ENCODE measurements around the gene GSTK1.
"Not testable (repeated sequence)": the region's sequence is repeated elsewhere in the genome, so short reads cannot be mapped to it uniquely, and the experiment has no call there.

GSTK1 gene

GRCh38 chr7:143289421-143289820 lies 26.2 kb downstream of the GSTK1 start:
- H3K4me3 ChIP-seq (ENCODE audit: low read depth in 1 of 5, low read length in 5 of 5) = peak overlapping the region; percentile 77 to 94 (median 88)
- no peaks in the 10 kb centered on the region for H3K9me3 ChIP-seq (ENCODE audit: control insufficient read depth in 5 of 5, low read length in 5 of 5)
- H3K36me3 ChIP-seq (ENCODE audit: control insufficient read depth in 5 of 5, insufficient read depth in 5 of 5, low read length in 5 of 5) = peaks cover 8 to 29% (median 25%) of the 10 kb centered on the region in 5 donors
- no peaks in the 10 kb centered on the region for H3K27me3 ChIP-seq (ENCODE audit: control insufficient read depth in 5 of 5, insufficient read depth in 4 of 5, low read length in 5 of 5)
- peaks cover 4 to 57% (median 55%) of the 10 kb centered on the region in 5 donors for H3K4me1 ChIP-seq (ENCODE audit: control insufficient read depth in 5 of 5, insufficient read depth in 5 of 5, low read length in 5 of 5)
- H3K9ac ChIP-seq (ENCODE audit: low read length in 5 of 5) = peak overlapping the region in 4 of 5 donors; percentile 81 to 91 (median 89)
- no peak overlapping the region for H3K27ac ChIP-seq (ENCODE audit: low read depth, low read length)

DNA sequence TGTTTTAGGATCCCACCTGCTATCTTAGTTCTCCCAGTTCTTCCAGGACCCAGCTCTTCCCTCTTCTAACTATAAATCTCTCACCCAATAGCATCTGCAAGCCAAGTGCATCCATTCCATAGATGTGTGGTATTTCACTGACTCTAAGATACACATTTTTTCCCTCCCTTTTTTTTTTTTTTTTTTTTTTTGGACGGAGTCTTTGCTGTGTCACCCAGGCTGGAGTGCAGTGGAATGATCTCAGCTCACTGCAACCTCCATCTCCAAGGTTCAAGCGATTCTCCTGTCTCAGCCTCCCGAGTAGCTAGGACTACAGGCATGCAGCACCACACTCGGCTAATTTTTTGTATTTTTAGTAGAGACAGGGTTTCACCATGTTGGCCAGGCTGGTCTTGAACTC lies 26.6 kb downstream of the GSTK1 start:
- Histone ChIP-seq H3K36me3 (ENCODE audit: control insufficient read depth in 5 of 5, insufficient read depth in 5 of 5, low read length in 5 of 5) (peaks cover 8 to 34% (median 29%) of the 10 kb centered on the region in 5 donors), H3K4me1 (ENCODE audit: control insufficient read depth in 5 of 5, insufficient read depth in 5 of 5, low read length in 5 of 5) (peaks cover 4 to 52% (median 50%) of the 10 kb centered on the region in 5 donors), H3K9ac (ENCODE audit: low read length in 5 of 5) (peak overlapping the region in 1 of 5 donors; percentile 11), H3K4me3 (ENCODE audit: low read depth in 1 of 5, low read length in 5 of 5) (peak overlapping the region in 3 of 5 donors; percentile 9 to 94 (median 77))
- not testable (repeated sequence) for H3K9me3 ChIP-seq (ENCODE audit: control insufficient read depth in 5 of 5, low read length in 5 of 5); H3K27ac ChIP-seq (ENCODE audit: low read depth, low read length); H3K27me3 ChIP-seq (ENCODE audit: control insufficient read depth in 5 of 5, insufficient read depth in 4 of 5, low read length in 5 of 5)

DNA sequence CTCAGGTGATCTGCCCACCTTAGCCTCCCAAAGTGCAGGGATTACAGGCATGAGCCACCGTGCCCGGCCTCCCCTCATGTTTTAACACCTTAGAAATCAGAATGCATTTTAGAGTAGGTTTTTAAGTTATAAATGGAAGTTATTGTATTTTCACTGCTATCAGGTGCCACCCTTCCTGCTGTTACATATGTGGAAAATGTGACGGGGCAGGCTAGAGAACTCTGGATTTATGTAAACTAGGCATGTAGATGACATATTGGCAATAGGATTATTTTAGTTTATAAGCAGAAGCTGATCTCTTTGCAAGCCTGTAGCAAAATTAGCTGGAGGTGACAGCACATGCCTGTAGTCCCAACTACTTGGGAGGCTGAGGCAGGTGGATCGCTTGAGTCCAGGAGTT lies 27.1 kb downstream of the GSTK1 start:
- Histone ChIP-seq H3K4me1 (ENCODE audit: control insufficient read depth in 5 of 5, insufficient read depth in 5 of 5, low read length in 5 of 5) (peaks cover 4 to 48% (median 46%) of the 10 kb centered on the region in 5 donors), H3K36me3 (ENCODE audit: control insufficient read depth in 5 of 5, insufficient read depth in 5 of 5, low read length in 5 of 5) (peaks cover 10 to 38% (median 33%) of the 10 kb centered on the region in 5 donors), H3K4me3 (ENCODE audit: low read depth in 1 of 5, low read length in 5 of 5) (no peak overlapping the region), H3K27me3 (ENCODE audit: control insufficient read depth in 5 of 5, insufficient read depth in 4 of 5, low read length in 5 of 5) (no peaks in the 10 kb centered on the region), H3K27ac (ENCODE audit: low read depth, low read length) (no peak overlapping the region), H3K9me3 (ENCODE audit: control insufficient read depth in 5 of 5, low read length in 5 of 5) (no peaks in the 10 kb centered on the region), H3K9ac (ENCODE audit: low read length in 5 of 5) (no peak overlapping the region)

GRCh38 chr7:143292876-143293275 lies 29.6 kb downstream of the GSTK1 start:
- Histone ChIP-seq H3K27me3 (ENCODE audit: control insufficient read depth in 5 of 5, insufficient read depth in 4 of 5, low read length in 5 of 5) (no peaks in the 10 kb centered on the region), H3K4me1 (ENCODE audit: control insufficient read depth in 5 of 5, insufficient read depth in 5 of 5, low read length in 5 of 5) (peaks cover 2 to 32% (median 24%) of the 10 kb centered on the region in 5 donors), H3K27ac (ENCODE audit: low read depth, low read length) (no peak overlapping the region), H3K9me3 (ENCODE audit: control insufficient read depth in 5 of 5, low read length in 5 of 5) (no peaks in the 10 kb centered on the region), H3K36me3 (ENCODE audit: control insufficient read depth in 5 of 5, insufficient read depth in 5 of 5, low read length in 5 of 5) (peaks cover 26 to 52% (median 50%) of the 10 kb centered on the region in 5 donors), H3K9ac (ENCODE audit: low read length in 5 of 5) (no peak overlapping the region), H3K4me3 (ENCODE audit: low read depth in 1 of 5, low read length in 5 of 5) (no peak overlapping the region)

GRCh38 chr7:143295870-143296269 lies 32.6 kb downstream of the GSTK1 start:
- peaks cover 0 to 11% (median 0%) of the 10 kb centered on the region in 5 donors for H3K4me1 ChIP-seq (ENCODE audit: control insufficient read depth in 5 of 5, insufficient read depth in 5 of 5, low read length in 5 of 5)
- no peak overlapping the region for H3K27ac ChIP-seq (ENCODE audit: low read depth, low read length)
- H3K36me3 ChIP-seq (ENCODE audit: control insufficient read depth in 5 of 5, insufficient read depth in 5 of 5, low read length in 5 of 5) = peaks cover 38 to 80% (median 76%) of the 10 kb centered on the region in 5 donors
- no peak overlapping the region for H3K4me3 ChIP-seq (ENCODE audit: low read depth in 1 of 5, low read length in 5 of 5)
- no peak overlapping the region for H3K9ac ChIP-seq (ENCODE audit: low read length in 5 of 5)
- no peaks in the 10 kb centered on the region for H3K9me3 ChIP-seq (ENCODE audit: control insufficient read depth in 5 of 5, low read length in 5 of 5)
- no peaks in the 10 kb centered on the region for H3K27me3 ChIP-seq (ENCODE audit: control insufficient read depth in 5 of 5, insufficient read depth in 4 of 5, low read length in 5 of 5)

GRCh38 chr7:143296686-143297085 lies 33.4 kb downstream of the GSTK1 start:
- H3K27ac ChIP-seq (ENCODE audit: low read depth, low read length) = no peak overlapping the region
- no peaks in the 10 kb centered on the region for H3K27me3 ChIP-seq (ENCODE audit: control insufficient read depth in 5 of 5, insufficient read depth in 4 of 5, low read length in 5 of 5)
- no peak overlapping the region for H3K4me3 ChIP-seq (ENCODE audit: low read depth in 1 of 5, low read length in 5 of 5)
- peaks cover 46 to 88% (median 81%) of the 10 kb centered on the region in 5 donors for H3K36me3 ChIP-seq (ENCODE audit: control insufficient read depth in 5 of 5, insufficient read depth in 5 of 5, low read length in 5 of 5)
- peaks cover 0 to 8% (median 0%) of the 10 kb centered on the region in 5 donors for H3K4me1 ChIP-seq (ENCODE audit: control insufficient read depth in 5 of 5, insufficient read depth in 5 of 5, low read length in 5 of 5)
- H3K9me3 ChIP-seq (ENCODE audit: control insufficient read depth in 5 of 5, low read length in 5 of 5) = no peaks in the 10 kb centered on the region
- H3K9ac ChIP-seq (ENCODE audit: low read length in 5 of 5) = no peak overlapping the region

GRCh38 chr7:143299346-143299745 lies 36.1 kb downstream of the GSTK1 start:
- no peak overlapping the region for H3K27ac ChIP-seq (ENCODE audit: low read depth, low read length)
- peaks cover 0 to 8% (median 0%) of the 10 kb centered on the region in 5 donors for H3K4me1 ChIP-seq (ENCODE audit: control insufficient read depth in 5 of 5, insufficient read depth in 5 of 5, low read length in 5 of 5)
- H3K9ac ChIP-seq (ENCODE audit: low read length in 5 of 5) = no peak overlapping the region
- H3K27me3 ChIP-seq (ENCODE audit: control insufficient read depth in 5 of 5, insufficient read depth in 4 of 5, low read length in 5 of 5) = no peaks in the 10 kb centered on the region
- no peaks in the 10 kb centered on the region for H3K9me3 ChIP-seq (ENCODE audit: control insufficient read depth in 5 of 5, low read length in 5 of 5)
- peaks cover 53 to 87% (median 80%) of the 10 kb centered on the region in 5 donors for H3K36me3 ChIP-seq (ENCODE audit: control insufficient read depth in 5 of 5, insufficient read depth in 5 of 5, low read length in 5 of 5)
- H3K4me3 ChIP-seq (ENCODE audit: low read depth in 1 of 5, low read length in 5 of 5) = no peak overlapping the region

GRCh38 chr7:143299840-143300239 lies 36.6 kb downstream of the GSTK1 start:
- Histone ChIP-seq H3K4me3 (ENCODE audit: low read depth in 1 of 5, low read length in 5 of 5) (no peak overlapping the region), H3K9me3 (ENCODE audit: control insufficient read depth in 5 of 5, low read length in 5 of 5) (no peaks in the 10 kb centered on the region), H3K27me3 (ENCODE audit: control insufficient read depth in 5 of 5, insufficient read depth in 4 of 5, low read length in 5 of 5) (no peaks in the 10 kb centered on the region), H3K27ac (ENCODE audit: low read depth, low read length) (no peak overlapping the region), H3K4me1 (ENCODE audit: control insufficient read depth in 5 of 5, insufficient read depth in 5 of 5, low read length in 5 of 5) (peaks cover 0 to 8% (median 0%) of the 10 kb centered on the region in 5 donors), H3K9ac (ENCODE audit: low read length in 5 of 5) (no peak overlapping the region), H3K36me3 (ENCODE audit: control insufficient read depth in 5 of 5, insufficient read depth in 5 of 5, low read length in 5 of 5) (peaks cover 53 to 87% (median 80%) of the 10 kb centered on the region in 5 donors)

GRCh38 chr7:143300959-143301935 lies 38.0 kb downstream of the GSTK1 start:
- Histone ChIP-seq H3K27me3 (ENCODE audit: control insufficient read depth in 5 of 5, insufficient read depth in 4 of 5, low read length in 5 of 5) (no peaks in the 10 kb centered on the region), H3K27ac (ENCODE audit: low read depth, low read length) (no peak overlapping the region), H3K36me3 (ENCODE audit: control insufficient read depth in 5 of 5, insufficient read depth in 5 of 5, low read length in 5 of 5) (peaks cover 46 to 85% (median 78%) of the 10 kb centered on the region in 5 donors), H3K4me1 (ENCODE audit: control insufficient read depth in 5 of 5, insufficient read depth in 5 of 5, low read length in 5 of 5) (peaks cover 0 to 6% (median 0%) of the 10 kb centered on the region in 5 donors), H3K9ac (ENCODE audit: low read length in 5 of 5) (no peak overlapping the region), H3K4me3 (ENCODE audit: low read depth in 1 of 5, low read length in 5 of 5) (no peak overlapping the region), H3K9me3 (ENCODE audit: control insufficient read depth in 5 of 5, low read length in 5 of 5) (no peaks in the 10 kb centered on the region)

DNA sequence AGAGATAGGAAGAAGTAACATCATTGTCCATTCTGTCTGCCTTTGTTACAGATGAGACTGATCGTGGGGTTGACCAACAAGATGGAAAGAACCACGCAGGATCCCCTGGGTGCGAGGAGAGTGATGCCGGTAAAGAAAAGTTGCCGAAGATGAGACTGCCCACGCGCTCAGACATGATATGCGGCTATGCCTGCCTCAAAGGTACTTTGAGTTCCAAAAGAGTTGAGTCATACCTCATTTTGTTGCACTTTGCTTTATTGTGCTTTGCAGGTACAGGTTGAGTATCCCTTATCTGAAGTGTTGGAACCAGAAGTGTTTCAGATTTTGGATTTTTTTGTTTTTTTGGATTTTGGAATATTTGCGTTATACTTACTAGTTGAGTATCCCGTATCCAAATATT lies 40.5 kb downstream of the GSTK1 start:
- H3K27me3 ChIP-seq (ENCODE audit: control insufficient read depth in 5 of 5, insufficient read depth in 4 of 5, low read length in 5 of 5) = no peaks in the 10 kb centered on the region
- no peak overlapping the region for H3K4me3 ChIP-seq (ENCODE audit: low read depth in 1 of 5, low read length in 5 of 5)
- peaks cover 47 to 86% (median 83%) of the 10 kb centered on the region in 5 donors for H3K36me3 ChIP-seq (ENCODE audit: control insufficient read depth in 5 of 5, insufficient read depth in 5 of 5, low read length in 5 of 5)
- no peak overlapping the region for H3K27ac ChIP-seq (ENCODE audit: low read depth, low read length)
- peaks cover 0 to 2% (median 0%) of the 10 kb centered on the region in 5 donors for H3K4me1 ChIP-seq (ENCODE audit: control insufficient read depth in 5 of 5, insufficient read depth in 5 of 5, low read length in 5 of 5)
- no peaks in the 10 kb centered on the region for H3K9me3 ChIP-seq (ENCODE audit: control insufficient read depth in 5 of 5, low read length in 5 of 5)
- no peak overlapping the region for H3K9ac ChIP-seq (ENCODE audit: low read length in 5 of 5)

Measured in subcutaneous abdominal adipose tissue (tissue), 5 donors.